Measurements from ENCODE around the gene NOX3.

The NOX3 gene

DNA sequence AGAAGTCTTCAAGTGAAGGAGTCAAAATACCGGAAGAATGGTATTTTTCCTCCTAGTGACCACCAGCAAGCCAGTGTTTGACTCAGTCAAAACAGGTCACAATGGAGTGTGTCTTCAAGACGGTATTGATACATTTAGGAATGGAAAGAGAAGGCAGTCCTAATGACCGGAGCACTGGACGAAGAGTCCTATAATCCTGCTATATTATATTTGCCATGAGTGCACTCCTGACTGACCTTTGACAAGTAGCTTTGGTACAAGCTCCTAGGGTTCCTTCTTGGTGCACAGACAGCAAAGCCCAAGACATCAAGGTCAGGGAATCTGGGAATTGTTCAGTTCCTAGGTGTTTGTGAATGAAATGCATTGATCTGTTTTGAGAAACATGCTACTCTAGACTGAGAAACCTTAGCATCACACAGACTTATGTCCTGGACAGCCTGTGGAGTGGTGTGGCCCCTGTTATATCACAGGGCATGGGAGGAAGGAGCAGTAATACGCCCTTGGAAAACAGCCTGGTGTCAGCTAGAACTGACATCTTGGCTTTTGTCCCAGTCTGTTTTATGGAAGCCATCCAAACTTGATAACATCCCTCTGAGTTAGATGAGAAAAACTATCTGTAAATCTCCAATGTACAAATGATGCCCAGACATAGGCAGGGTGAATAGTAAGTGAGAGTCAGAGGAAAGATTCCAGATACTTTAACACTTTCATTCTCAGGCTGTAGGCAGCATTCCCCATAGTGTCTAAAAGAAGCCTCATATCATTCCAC, 18.5 kb downstream of the NOX3 start:
- FAIRE-seq = no peak
- DNase-seq (ENCODE audit: insufficient read length, low spot score) = peak; percentile 6

DNA sequence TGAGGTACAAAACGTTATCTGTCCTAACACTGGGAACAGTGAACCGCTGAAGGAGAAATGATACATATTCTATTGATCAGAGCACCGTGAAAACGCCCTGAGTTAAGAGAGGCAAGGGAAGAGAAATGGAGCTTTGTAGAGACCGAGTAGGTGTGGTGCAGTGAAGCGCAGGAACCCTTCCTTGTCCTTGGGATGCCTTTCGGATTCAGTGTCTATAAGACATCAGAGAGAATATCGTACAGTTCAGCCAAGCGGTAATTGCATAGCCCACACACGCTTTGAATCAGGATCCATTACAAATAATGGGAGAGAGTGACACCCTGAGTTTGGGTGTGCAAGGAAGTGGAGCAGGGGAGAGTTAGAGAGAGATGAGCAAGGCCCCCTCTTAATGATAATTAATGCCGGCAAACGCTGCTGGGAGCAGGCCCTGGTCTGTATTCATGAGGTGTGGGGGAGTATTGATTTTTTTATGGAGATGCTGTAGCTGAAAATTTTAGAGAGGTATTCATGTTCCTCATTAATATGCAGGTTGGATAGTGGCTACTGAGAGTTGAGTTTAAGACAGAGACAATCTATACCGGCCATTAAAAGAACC, 20.7 kb downstream of the NOX3 start:
- FAIRE-seq = no peak
- no peak for DNase-seq (ENCODE audit: insufficient read length, low spot score)

- no peak for FAIRE-seq
- no peak for DNase-seq (ENCODE audit: insufficient read length, low spot score)
Observed at GRCh38 chr6:155434096-155434495, 21.5 kb downstream of the NOX3 start.

- DNase-seq (ENCODE audit: insufficient read length, low spot score) (no peak), FAIRE-seq (no peak)
Observed at GRCh38 chr6:155432293-155432692, 23.3 kb downstream of the NOX3 start.

DNA sequence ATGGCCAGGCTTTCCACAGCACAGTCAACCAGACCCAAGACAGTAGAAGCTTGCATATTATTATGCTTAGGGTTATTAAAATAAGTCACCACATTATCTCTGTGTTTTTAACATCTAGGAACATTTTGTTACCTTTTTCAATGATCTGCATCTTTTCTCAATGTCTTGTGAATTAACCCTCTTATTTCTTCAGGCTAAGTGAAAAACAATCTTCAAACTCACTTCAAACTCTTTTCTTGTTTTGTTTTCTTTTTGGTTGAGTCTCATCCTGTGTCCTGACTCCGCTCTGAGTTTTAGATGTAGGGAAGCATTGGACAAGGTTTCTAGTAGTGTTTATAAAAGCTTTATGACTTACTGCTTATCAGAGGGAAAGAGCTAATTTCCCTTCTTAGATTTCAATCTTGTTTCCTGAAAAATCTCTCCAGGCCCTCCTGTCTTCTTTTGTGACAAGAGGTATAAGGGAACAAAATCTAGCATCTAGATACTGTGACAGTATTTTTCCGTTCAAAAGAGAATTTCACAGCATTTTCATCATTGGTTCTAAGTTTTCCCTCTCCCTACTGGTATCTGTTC, 26.2 kb downstream of the NOX3 start:
- FAIRE-seq = no peak
- no peak for DNase-seq (ENCODE audit: insufficient read length, low spot score)

DNA sequence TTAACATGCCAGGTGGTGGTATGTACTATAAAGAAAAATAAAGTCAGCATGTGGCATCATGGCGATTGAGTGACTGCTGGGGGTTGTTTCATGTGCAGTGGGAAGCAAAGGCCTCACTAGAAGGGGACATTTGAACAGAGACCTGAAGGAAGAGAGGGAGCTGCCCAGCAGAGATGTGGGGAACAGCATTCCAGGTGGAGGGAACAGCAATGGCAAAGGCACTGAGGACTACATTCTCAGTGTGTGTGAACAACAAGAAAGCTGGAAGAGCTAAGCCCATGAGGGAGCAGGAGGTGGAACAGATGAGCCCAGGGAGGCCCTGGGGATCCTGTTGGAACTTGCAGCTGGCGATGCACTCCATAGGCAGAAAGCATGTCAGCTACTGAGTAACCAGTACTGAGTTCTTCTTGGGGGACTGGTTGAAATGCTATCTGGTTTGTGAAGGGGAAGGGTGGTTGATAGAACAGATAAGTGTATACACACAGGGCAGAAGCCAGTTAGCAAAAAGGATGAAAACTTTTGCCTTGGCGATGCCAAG, 29.2 kb downstream of the NOX3 start:
- DNase-seq (ENCODE audit: insufficient read length, low spot score) (no peak), FAIRE-seq (no peak)

GRCh38 chr6:155424181-155424580, 31.5 kb downstream of the NOX3 start:
- no peak for FAIRE-seq
- no peak for DNase-seq (ENCODE audit: insufficient read length, low spot score)

DNA sequence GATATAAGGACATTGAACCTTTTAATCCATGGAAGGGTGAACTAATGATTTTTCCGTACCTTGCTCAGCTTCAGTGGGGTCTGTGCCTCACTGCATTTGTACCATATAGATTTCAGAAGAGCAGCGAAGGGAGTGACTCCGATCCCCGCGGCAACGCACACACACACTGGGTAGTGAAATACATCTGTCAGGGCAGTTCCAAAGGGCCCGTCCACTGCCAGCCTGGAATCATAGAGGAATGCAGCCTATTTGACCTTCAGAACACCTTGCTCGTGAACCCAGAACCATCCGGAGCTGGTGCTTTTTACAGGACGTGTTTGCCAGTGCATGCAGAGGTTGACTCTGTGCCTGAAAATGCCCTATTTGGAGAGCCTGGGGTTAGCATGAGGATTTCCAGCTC, 33.0 kb downstream of the NOX3 start:
- no peak for DNase-seq (ENCODE audit: insufficient read length, low spot score)
- no peak for FAIRE-seq

DNA sequence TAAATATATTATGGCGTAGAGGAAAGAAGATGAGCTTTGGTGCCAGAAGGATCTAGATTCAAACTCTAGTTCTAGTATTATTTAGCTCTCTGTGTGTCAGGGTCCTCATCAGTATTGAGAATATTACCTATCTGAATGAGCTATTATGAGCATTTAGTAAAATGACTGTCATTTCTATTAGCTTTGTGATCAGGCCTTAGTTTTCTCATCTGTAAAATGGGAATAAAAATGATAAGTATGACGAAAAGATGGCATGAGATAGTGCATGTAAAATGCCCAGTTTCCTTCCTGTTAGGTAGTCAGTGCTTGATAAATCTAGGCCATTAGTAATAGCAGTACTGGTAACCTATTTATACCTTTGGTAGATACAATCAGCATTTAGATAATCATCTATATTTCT, 35.1 kb downstream of the NOX3 start:
- FAIRE-seq = no peak
- DNase-seq (ENCODE audit: insufficient read length, low spot score) = no peak

GRCh38 chr6:155419161-155419560, 36.5 kb downstream of the NOX3 start:
- FAIRE-seq = no peak
- DNase-seq (ENCODE audit: insufficient read length, low spot score) = no peak

GRCh38 chr6:155418017-155418761, 37.5 kb downstream of the NOX3 start:
- peak; percentile 5 for DNase-seq (ENCODE audit: insufficient read length, low spot score)
- FAIRE-seq = no peak

GRCh38 chr6:155417454-155417853, 38.2 kb downstream of the NOX3 start:
- FAIRE-seq = no peak
- no peak for DNase-seq (ENCODE audit: insufficient read length, low spot score)

DNA sequence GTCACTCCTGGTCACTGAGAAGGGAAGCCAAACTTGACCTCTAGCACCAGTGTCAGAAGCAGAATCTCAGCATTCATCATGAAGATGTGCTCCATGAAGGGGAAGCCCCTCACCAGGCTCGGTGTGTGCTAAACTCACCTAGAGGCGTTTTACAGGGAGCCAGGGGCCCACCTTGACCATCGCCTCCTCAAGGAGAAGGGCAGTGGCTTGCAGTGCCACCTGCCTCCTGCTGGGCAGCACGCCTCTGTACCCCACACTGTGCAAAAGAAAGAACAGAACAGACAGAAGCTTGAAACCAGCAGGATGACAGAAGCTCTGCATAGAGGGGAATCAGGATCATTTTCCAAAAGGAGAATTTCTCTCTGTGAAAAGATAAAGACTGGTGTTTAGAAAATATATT, 39.7 kb downstream of the NOX3 start:
- DNase-seq (ENCODE audit: insufficient read length, low spot score) (no peak), FAIRE-seq (no peak)

GRCh38 chr6:155414049-155414448, 41.6 kb downstream of the NOX3 start:
- FAIRE-seq (no peak), DNase-seq (ENCODE audit: insufficient read length, low spot score) (no peak)

DNA sequence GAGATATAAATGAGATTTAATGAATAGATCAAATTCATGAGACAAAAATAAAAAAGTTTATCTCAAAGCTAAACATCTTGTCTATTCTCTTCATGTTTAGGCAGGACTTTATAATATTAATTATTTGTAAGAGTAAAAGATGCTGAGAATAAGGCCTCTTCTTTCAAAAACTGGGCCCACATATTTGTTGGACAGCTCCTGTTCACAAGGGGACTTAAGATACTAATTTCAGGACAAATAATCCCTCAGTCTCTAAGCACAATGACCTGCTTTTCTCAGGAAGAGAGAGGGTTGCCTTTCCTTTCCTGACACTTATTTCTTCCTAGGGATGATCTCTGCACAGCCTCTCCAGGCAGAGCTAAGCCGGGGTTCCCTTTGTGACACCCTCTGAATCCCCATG, 43.3 kb downstream of the NOX3 start:
- FAIRE-seq (no peak), DNase-seq (ENCODE audit: insufficient read length, low spot score) (no peak)

GRCh38 chr6:155411154-155412052, 44.2 kb downstream of the NOX3 start:
- FAIRE-seq = no peak
- DNase-seq (ENCODE audit: insufficient read length, low spot score) = no peak

DNA sequence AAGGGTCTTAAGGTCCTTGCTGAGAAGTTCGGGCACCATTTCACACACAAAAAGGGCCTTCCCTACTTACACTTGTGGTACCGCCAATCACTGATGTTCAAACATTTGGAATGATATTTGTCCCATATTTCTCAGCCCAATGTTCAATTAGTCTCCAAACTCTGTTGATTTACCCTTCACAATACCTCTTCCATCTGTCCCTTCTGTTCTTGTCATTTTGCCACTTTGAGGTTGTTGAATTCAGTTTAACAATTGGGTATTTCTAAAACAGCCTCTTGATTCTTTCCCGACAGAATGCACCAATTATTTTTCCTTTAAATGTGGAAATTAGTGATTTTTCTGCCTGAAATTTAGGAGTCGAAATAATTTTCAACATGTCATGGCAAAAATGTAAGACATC, 46.2 kb downstream of the NOX3 start:
- DNase-seq (ENCODE audit: insufficient read length, low spot score) (no peak), FAIRE-seq (no peak)

DNA sequence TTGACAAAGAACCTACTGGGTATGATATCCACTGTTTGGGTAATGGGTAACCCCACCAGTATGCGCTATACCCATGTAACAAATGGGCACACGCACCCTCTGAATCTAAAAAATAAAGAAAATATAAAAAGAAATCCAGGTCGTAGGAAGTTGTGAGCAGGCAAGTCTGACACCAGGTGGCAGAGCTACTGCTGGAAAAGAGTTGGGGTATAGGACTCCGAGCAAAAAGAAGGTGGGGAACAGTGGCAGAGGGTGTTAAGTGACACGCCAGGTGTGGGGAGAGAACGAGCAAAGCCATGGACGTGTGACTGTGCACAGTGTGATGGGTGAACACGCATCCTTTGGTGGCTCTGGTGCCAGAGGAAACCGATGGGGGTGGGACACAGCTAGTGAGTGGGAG, 46.7 kb downstream of the NOX3 start:
- DNase-seq (ENCODE audit: insufficient read length, low spot score) (no peak), FAIRE-seq (no peak)

DNA sequence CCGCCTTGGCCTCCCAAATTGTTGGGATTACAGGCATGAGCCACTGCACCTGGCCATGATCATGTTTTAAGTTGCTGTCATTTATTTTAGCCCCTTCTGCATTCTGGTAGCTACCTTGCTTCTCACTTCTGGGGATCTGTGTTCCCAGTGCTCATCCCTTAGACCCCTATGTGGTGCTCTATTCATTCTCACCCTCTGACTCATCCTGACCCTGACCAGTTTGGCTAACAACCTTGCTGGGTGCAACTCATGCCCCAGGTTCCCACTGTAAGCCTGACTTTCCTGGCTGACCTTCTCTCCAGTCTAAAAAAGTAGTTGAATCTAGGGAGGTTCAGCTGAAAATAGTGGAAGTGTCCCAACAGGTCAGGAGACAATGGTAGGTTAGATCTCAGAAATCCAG, 47.4 kb downstream of the NOX3 start:
- FAIRE-seq (no peak), DNase-seq (ENCODE audit: insufficient read length, low spot score) (no peak)

- DNase-seq (ENCODE audit: insufficient read length, low spot score) (no peak), FAIRE-seq (no peak)
Observed at GRCh38 chr6:155406801-155407200, 48.8 kb downstream of the NOX3 start.
